Measurements from ENCODE around the gene TMEM218. TPM values are rescaled to one million over a fixed set of nuclear protein-coding genes. Genes with fewer than 3 reads are reported as not detected.

The TMEM218 gene
- total and polyA plus RNA-seq, 8 donors, result 5.6 to 27.1 (median 10.0) TPM

GRCh38 chr11:125071846-125072217 lies 39.6 kb downstream of the TMEM218 start:
- peaks cover 0 to 7% (median 5%) of the 10 kb centered on the region in 3 donors for H3K4me1 ChIP-seq
- H3K27me3 ChIP-seq, result peaks cover 0 to 5% (median 0%) of the 10 kb centered on the region in 4 donors
- peak overlapping the region in 1 of 4 donors; percentile 48 for H3K27ac ChIP-seq
- intact Hi-C loops (cut with DNase I), result loop anchor here in 1 of 3 donors (10.0 kb wide), 1 partner anchor 283 kb away; no protein-coding TSS in a partner anchor
- no peaks in the 10 kb centered on the region for H3K36me3 ChIP-seq
- TF ChIP-seq, protein P1, sequence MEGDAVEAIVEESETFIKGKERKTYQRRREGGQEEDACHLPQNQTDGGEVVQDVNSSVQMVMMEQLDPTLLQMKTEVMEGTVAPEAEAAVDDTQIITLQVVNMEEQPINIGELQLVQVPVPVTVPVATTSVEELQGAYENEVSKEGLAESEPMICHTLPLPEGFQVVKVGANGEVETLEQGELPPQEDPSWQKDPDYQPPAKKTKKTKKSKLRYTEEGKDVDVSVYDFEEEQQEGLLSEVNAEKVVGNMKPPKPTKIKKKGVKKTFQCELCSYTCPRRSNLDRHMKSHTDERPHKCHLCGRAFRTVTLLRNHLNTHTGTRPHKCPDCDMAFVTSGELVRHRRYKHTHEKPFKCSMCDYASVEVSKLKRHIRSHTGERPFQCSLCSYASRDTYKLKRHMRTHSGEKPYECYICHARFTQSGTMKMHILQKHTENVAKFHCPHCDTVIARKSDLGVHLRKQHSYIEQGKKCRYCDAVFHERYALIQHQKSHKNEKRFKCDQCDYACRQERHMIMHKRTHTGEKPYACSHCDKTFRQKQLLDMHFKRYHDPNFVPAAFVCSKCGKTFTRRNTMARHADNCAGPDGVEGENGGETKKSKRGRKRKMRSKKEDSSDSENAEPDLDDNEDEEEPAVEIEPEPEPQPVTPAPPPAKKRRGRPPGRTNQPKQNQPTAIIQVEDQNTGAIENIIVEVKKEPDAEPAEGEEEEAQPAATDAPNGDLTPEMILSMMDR (IDR thresholded peaks at IDR 0.05), result no peak
- FAIRE-seq, result no peak
- no peaks in the 10 kb centered on the region for H3K9me3 ChIP-seq
- DNase-seq, result peak in 2 of 6 donors; percentile 10 to 28
- 65 to 68% methylated on average over 6 of the region's 6 CpGs for WGBS, 2 donors
- no peak for ATAC-seq
- no peak overlapping the region for H3K4me3 ChIP-seq

- peaks cover 0 to 7% (median 5%) of the 10 kb centered on the region in 3 donors for H3K4me1 ChIP-seq
- no peaks in the 10 kb centered on the region for H3K36me3 ChIP-seq
- TF ChIP-seq, protein P1 (IDR thresholded peaks at IDR 0.05), result no peak
- no peaks in the 10 kb centered on the region for H3K9me3 ChIP-seq
- peaks cover 0 to 5% (median 0%) of the 10 kb centered on the region in 4 donors for H3K27me3 ChIP-seq
- DNase-seq, result peak in 3 of 6 donors; percentile 3 to 32 (median 4)
- ATAC-seq, result no peak
- H3K27ac ChIP-seq, result peak overlapping the region in 2 of 4 donors; percentile 22 to 48
- H3K4me3 ChIP-seq, result no peak overlapping the region
- WGBS, 2 donors, result 60 to 68% methylated on average over 5 of the region's 5 CpGs
- intact Hi-C loops (cut with DNase I), result loop anchor here in 1 of 3 donors (10.0 kb wide), 1 partner anchor 283 kb away; no protein-coding TSS in a partner anchor
- FAIRE-seq, result no peak
Measured at GRCh38 chr11:125071435-125071834, 40.0 kb downstream of the TMEM218 start.

DNA sequence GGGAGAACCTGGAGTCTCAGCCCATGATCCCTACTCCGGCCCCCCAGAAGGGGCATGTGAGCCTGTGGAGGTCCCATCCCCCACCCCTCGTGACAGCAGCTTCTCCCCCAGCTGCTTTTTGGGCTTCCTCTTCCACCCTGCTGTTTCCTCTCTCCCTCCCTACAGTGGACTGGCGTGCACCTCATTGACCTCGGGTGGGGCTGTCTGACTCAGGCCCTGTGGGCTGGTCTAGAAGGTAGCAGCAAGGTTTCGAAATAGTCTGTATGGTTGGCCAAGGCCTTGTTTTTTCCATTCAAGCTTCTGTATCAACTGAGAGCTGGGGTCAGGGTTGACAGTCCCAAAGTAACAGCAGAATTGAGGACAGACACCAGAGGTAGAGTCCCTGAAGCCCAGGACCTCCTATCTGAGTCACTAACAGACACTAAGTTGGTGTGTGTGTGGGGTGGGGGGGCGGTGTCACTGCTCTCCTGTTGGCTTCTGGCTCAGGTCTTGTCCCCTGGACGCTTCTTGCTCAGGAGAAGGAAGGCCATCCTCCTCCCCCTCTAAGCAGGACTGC lies 40.6 kb downstream of the TMEM218 start:
- intact Hi-C loops (cut with DNase I), result loop anchor here in 1 of 3 donors (10.0 kb wide), 1 partner anchor 284 kb away; no protein-coding TSS in a partner anchor
- TF ChIP-seq, protein P1 (IDR thresholded peaks at IDR 0.05), result no peak
- ATAC-seq (peak in 3 of 4 donors; percentile 70 to 86 (median 83)), DNase-seq (peak in 5 of 6 donors; percentile 9 to 70 (median 22)), FAIRE-seq (no peak)
- H3K36me3 ChIP-seq, result no peaks in the 10 kb centered on the region
- H3K4me3 ChIP-seq, result no peak overlapping the region
- no peaks in the 10 kb centered on the region for H3K9me3 ChIP-seq
- H3K27me3 ChIP-seq, result peaks cover 0 to 5% (median 0%) of the 10 kb centered on the region in 4 donors
- H3K4me1 ChIP-seq, result peaks cover 0 to 7% (median 5%) of the 10 kb centered on the region in 3 donors
- 82 to 83% methylated on average over 7 of the region's 7 CpGs for WGBS, 2 donors
- peak overlapping the region in 2 of 4 donors; percentile 22 to 48 for H3K27ac ChIP-seq

DNA sequence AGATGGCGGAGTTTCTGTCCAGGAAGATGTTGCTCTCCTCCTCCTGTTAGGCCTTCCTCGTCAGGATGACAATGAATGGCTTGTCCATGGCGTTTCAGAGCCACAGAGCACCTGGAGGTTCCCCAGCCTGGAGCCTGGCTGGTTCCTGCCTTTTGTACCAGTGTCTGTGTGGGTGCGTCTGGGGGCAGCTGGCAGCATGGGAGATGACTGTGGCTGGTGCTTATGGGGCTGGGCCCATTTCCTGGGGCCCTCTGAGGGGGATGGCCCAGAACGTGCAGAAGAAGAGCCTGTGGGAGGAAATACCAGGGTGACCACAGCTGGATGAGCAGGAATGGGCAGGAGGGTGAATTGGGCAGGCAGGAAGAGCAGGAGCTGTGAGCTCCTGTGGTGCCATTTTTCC lies 41.6 kb downstream of the TMEM218 start:
- Histone ChIP-seq H3K36me3 (no peaks in the 10 kb centered on the region), H3K27ac (peak overlapping the region in 2 of 4 donors; percentile 13 to 28), H3K4me3 (no peak overlapping the region), H3K9me3 (no peaks in the 10 kb centered on the region), H3K4me1 (peaks cover 0 to 7% (median 5%) of the 10 kb centered on the region in 3 donors), H3K27me3 (peaks cover 0 to 5% (median 0%) of the 10 kb centered on the region in 4 donors)
- WGBS, 2 donors, result 81 to 84% methylated on average over 5 of the region's 5 CpGs
- TF ChIP-seq, protein P1 (IDR thresholded peaks at IDR 0.05), result no peak
- intact Hi-C loops (cut with DNase I), result loop anchor here in 1 of 3 donors (10.0 kb wide), 1 partner anchor 285 kb away; no protein-coding TSS in a partner anchor
- DNase-seq (peak in 2 of 6 donors; percentile 3 to 5), FAIRE-seq (no peak), ATAC-seq (no peak)

GRCh38 chr11:125069008-125069407 lies 42.4 kb downstream of the TMEM218 start:
- no peak for DNase-seq
- H3K27ac ChIP-seq, result no peak overlapping the region

More at GRCh38 chr11:125069008-125069407, 42.4 kb downstream of the TMEM218 start:
- Histone ChIP-seq H3K27me3 (peaks cover 0 to 5% (median 0%) of the 10 kb centered on the region in 4 donors), H3K9me3 (no peaks in the 10 kb centered on the region), H3K4me3 (no peak overlapping the region), H3K4me1 (peaks cover 0 to 7% (median 5%) of the 10 kb centered on the region in 3 donors), H3K36me3 (no peaks in the 10 kb centered on the region)
- intact Hi-C loops (cut with DNase I), result no loop called here
- TF ChIP-seq, protein P1 (IDR thresholded peaks at IDR 0.05), result no peak
- 18 to 22% methylated on average over 4 of the region's 4 CpGs for WGBS, 2 donors
- FAIRE-seq, result no peak
- peak in 2 of 4 donors; percentile 29 to 58 for ATAC-seq

Measured in pancreas (tissue), 10 donors.